Measurements from ENCODE around the gene PANK3. TPM values are rescaled to one million over a fixed set of nuclear protein-coding genes. Genes with fewer than 3 reads are reported as not detected.

Gene PANK3
- total and polyA plus RNA-seq, 9 of the 15 experiments (the other 6 are each of a cell fraction or from before 2014, with no cell fraction given), result 5.9 to 50.4 (median 29.7) TPM

GRCh38 chr5:168578538-168579487, at the start of gene PANK3 (continued):
- TF ChIP-seq POLR2AphosphoS5 (IDR thresholded peaks at IDR 0.05; ENCODE audit: control insufficient read depth, insufficient read depth, low read depth, low read length) (peak; percentile 81), NBN (IDR thresholded peaks at IDR 0.05; ENCODE audit: low read depth) (no peak), RBBP5 (IDR thresholded peaks at IDR 0.05; ENCODE audit: borderline replicate concordance, insufficient read depth, low read length, poor library complexity, severe bottlenecking) (peak; percentile 84), SREBF1 (IDR thresholded peaks at IDR 0.05; ENCODE audit: borderline replicate concordance, low read depth, low read length) (no peak), HNRNPL (IDR thresholded peaks at IDR 0.05; ENCODE audit: low read depth, low read length) (peak; percentile 33; the same call in 1 of the 2 replicates), CCAR2 (IDR thresholded peaks at IDR 0.05; ENCODE audit: low read depth, low read length) (no peak), ZKSCAN1 (IDR thresholded peaks at IDR 0.05; ENCODE audit: low read depth, low read length) (peak; percentile 17; the same call in 1 of the 2 replicates), HMGN3 (IDR thresholded peaks at IDR 0.05; ENCODE audit: borderline replicate concordance, extremely low read depth, insufficient read length, low read depth, low read length) (peak; percentile 61), MLLT1 (IDR thresholded peaks at IDR 0.05) (peak; percentile 51 to 57; a peak in 2 of 4 replicates), MYBL2 (IDR thresholded peaks at IDR 0.05; ENCODE audit: low read depth) (no peak), MYBL2 (CRISPR knock-in tag; IDR thresholded peaks at IDR 0.05; ENCODE audit: borderline replicate concordance) (no peak), SUPT5H (IDR thresholded peaks at IDR 0.05) (peak; percentile 87)
- TF ChIP-seq, protein P1, sequence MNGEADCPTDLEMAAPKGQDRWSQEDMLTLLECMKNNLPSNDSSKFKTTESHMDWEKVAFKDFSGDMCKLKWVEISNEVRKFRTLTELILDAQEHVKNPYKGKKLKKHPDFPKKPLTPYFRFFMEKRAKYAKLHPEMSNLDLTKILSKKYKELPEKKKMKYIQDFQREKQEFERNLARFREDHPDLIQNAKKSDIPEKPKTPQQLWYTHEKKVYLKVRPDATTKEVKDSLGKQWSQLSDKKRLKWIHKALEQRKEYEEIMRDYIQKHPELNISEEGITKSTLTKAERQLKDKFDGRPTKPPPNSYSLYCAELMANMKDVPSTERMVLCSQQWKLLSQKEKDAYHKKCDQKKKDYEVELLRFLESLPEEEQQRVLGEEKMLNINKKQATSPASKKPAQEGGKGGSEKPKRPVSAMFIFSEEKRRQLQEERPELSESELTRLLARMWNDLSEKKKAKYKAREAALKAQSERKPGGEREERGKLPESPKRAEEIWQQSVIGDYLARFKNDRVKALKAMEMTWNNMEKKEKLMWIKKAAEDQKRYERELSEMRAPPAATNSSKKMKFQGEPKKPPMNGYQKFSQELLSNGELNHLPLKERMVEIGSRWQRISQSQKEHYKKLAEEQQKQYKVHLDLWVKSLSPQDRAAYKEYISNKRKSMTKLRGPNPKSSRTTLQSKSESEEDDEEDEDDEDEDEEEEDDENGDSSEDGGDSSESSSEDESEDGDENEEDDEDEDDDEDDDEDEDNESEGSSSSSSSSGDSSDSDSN (IDR thresholded peaks at IDR 0.05; ENCODE audit: borderline replicate concordance in 1 of 2, low read depth in 2 of 2, low read length in 2 of 2), result peak in 1 of 2 experiments; percentile 78; a peak in 2 of 4 replicates
- TF ChIP-seq, protein P2, sequence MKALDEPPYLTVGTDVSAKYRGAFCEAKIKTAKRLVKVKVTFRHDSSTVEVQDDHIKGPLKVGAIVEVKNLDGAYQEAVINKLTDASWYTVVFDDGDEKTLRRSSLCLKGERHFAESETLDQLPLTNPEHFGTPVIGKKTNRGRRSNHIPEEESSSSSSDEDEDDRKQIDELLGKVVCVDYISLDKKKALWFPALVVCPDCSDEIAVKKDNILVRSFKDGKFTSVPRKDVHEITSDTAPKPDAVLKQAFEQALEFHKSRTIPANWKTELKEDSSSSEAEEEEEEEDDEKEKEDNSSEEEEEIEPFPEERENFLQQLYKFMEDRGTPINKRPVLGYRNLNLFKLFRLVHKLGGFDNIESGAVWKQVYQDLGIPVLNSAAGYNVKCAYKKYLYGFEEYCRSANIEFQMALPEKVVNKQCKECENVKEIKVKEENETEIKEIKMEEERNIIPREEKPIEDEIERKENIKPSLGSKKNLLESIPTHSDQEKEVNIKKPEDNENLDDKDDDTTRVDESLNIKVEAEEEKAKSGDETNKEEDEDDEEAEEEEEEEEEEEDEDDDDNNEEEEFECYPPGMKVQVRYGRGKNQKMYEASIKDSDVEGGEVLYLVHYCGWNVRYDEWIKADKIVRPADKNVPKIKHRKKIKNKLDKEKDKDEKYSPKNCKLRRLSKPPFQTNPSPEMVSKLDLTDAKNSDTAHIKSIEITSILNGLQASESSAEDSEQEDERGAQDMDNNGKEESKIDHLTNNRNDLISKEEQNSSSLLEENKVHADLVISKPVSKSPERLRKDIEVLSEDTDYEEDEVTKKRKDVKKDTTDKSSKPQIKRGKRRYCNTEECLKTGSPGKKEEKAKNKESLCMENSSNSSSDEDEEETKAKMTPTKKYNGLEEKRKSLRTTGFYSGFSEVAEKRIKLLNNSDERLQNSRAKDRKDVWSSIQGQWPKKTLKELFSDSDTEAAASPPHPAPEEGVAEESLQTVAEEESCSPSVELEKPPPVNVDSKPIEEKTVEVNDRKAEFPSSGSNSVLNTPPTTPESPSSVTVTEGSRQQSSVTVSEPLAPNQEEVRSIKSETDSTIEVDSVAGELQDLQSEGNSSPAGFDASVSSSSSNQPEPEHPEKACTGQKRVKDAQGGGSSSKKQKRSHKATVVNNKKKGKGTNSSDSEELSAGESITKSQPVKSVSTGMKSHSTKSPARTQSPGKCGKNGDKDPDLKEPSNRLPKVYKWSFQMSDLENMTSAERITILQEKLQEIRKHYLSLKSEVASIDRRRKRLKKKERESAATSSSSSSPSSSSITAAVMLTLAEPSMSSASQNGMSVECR (CRISPR knock-in tag; IDR thresholded peaks at IDR 0.05), result peak; percentile 43; the same call in 1 of the 2 replicates

Data from K562 (cell line).